ENCODE measurements around the gene ABCA1. TPM values are rescaled to one million over a fixed set of nuclear protein-coding genes. Genes with fewer than 3 reads are reported as not detected.

ABCA1 gene
- total and polyA plus RNA-seq, 3 donors from 2014 or later, result 8.5 to 57.9 (median 42.0) TPM

DNA sequence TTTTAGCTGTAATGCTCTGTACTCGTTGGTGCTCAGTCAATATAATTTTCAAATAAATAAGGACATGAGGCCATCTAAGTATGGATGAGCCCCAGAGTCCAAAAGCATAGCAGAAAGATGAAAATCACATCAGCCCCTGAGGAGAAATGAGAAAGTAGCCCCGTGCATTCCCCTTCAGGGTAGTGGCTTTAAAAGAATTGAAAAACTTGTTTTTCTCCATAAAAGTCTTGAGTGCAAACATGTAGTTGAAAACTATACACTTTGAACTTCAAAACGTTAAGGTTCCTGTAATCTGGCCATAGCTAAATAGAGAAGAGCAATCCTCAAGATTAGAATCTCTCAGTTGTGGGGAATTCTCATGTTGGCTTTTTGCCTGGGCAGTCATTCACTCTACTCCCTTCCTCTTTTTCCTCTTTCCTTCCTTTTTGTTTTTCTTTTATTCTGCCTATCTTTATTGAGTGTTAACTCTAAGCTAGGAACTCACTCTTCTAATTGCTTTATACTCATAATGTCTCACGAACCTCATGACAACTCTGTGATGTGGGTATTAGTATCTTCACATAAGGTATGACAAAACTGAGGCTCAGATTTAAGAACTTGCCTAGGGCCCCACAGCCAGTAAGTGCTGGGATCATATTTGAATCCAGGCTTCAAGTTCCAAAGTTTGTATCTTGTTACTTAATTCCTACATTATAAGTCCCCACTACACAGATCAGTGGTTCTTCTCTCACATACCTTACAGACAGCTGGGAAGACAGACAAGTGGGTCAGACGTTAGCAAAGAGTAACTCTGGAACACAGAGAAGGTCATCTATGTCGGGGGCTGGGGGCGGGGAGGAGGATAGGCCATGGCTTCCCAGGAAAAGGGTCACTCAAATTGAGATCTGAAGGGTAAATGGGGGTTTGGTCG lies 46.4 kb upstream of the ABCA1 start:
- Histone ChIP-seq H3K4me1 (peaks cover 22% of the 10 kb centered on the region), H3K9me3 (no peaks in the 10 kb centered on the region), H3K27me3 (no peaks in the 10 kb centered on the region), H3K4me3 (no peak overlapping the region), H3K36me3 (ENCODE audit: low read depth, missing control alignments) (no peaks in the 10 kb centered on the region), H3K27ac (no peak overlapping the region)
- WGBS, 2 donors, result 52 to 58% methylated on average over 8 of the region's 8 CpGs
- no peak for TF ChIP-seq POLR2A (IDR thresholded peaks at IDR 0.05)
- TF ChIP-seq, protein P1, sequence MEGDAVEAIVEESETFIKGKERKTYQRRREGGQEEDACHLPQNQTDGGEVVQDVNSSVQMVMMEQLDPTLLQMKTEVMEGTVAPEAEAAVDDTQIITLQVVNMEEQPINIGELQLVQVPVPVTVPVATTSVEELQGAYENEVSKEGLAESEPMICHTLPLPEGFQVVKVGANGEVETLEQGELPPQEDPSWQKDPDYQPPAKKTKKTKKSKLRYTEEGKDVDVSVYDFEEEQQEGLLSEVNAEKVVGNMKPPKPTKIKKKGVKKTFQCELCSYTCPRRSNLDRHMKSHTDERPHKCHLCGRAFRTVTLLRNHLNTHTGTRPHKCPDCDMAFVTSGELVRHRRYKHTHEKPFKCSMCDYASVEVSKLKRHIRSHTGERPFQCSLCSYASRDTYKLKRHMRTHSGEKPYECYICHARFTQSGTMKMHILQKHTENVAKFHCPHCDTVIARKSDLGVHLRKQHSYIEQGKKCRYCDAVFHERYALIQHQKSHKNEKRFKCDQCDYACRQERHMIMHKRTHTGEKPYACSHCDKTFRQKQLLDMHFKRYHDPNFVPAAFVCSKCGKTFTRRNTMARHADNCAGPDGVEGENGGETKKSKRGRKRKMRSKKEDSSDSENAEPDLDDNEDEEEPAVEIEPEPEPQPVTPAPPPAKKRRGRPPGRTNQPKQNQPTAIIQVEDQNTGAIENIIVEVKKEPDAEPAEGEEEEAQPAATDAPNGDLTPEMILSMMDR (IDR thresholded peaks at IDR 0.05), result no peak
- intact Hi-C loops (cut with DNase I; ENCODE audit: low total_unique reads), result no loop called here
- DNase-seq, result no peak

DNA sequence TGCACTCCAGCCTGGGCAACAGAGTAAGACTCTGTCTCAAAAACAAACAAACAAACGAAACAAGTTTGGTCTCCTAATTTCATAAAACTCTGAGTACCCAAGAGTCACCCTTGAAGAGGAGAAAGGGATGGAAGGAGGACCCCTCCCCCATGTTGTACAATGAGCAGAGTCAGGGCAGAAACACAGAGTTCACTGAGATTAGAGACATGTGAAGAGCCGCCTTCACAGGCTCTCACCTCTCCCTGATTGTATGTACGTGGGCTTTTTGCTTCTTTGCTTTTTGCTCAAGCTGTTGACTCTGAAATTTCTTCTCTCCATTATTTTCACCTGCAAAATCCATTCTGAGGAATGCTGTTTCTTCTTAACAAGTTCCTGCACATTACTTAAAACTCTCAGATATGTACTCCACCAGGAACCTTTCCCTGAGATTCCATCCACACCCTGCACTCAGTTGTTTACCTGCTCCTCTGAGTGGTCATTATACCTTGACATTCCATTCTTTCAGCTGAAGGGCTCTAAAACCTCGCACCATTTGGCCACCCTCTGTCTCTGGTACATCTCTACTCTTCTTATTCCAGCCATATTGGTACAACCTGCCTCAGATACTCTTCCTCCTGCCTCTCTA lies 44.4 kb upstream of the ABCA1 start:
- Histone ChIP-seq H3K27me3 (no peaks in the 10 kb centered on the region), H3K9me3 (no peaks in the 10 kb centered on the region), H3K4me1 (peaks cover 28% of the 10 kb centered on the region), H3K4me3 (no peak overlapping the region), H3K27ac (no peak overlapping the region), H3K36me3 (ENCODE audit: low read depth, missing control alignments) (no peaks in the 10 kb centered on the region)
- 87 to 91% methylated on average over 4 of the region's 4 CpGs for WGBS, 2 donors
- DNase-seq, result no peak
- TF ChIP-seq, protein P1 (IDR thresholded peaks at IDR 0.05), result no peak
- TF ChIP-seq POLR2A (IDR thresholded peaks at IDR 0.05), result no peak
- intact Hi-C loops (cut with DNase I; ENCODE audit: low total_unique reads), result no loop called here

DNA sequence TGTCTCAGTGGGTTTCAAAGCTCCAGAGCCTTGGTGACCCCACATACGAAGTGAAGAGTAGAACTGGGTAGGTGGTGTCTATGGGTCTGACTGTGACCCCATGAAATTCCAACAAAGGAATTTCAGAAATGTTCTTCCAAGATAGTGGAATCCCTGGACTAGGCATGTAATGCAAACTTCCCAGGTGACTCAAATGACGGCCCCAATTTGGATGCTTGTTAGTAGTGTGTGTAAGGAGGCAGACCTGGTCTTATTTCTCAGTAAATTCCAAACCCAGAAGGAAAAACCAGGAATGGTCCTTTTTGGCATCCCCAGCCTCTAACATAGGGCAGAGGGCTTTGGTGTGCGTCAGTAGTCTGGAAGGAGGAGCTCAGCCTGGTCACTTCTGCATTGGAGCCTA lies 43.6 kb upstream of the ABCA1 start:
- no peaks in the 10 kb centered on the region for H3K36me3 ChIP-seq (ENCODE audit: low read depth, missing control alignments)
- no peak for DNase-seq
- no peak overlapping the region for H3K4me3 ChIP-seq
- H3K27me3 ChIP-seq, result no peaks in the 10 kb centered on the region
- no peak overlapping the region for H3K27ac ChIP-seq
- no peaks in the 10 kb centered on the region for H3K9me3 ChIP-seq
- peaks cover 28% of the 10 kb centered on the region for H3K4me1 ChIP-seq
- intact Hi-C loops (cut with DNase I; ENCODE audit: low total_unique reads), result no loop called here
- WGBS, 2 donors, result 85% methylated on average over 3 of the region's 3 CpGs
- TF ChIP-seq, protein P1 (IDR thresholded peaks at IDR 0.05), result no peak
- TF ChIP-seq POLR2A (IDR thresholded peaks at IDR 0.05), result no peak

DNA sequence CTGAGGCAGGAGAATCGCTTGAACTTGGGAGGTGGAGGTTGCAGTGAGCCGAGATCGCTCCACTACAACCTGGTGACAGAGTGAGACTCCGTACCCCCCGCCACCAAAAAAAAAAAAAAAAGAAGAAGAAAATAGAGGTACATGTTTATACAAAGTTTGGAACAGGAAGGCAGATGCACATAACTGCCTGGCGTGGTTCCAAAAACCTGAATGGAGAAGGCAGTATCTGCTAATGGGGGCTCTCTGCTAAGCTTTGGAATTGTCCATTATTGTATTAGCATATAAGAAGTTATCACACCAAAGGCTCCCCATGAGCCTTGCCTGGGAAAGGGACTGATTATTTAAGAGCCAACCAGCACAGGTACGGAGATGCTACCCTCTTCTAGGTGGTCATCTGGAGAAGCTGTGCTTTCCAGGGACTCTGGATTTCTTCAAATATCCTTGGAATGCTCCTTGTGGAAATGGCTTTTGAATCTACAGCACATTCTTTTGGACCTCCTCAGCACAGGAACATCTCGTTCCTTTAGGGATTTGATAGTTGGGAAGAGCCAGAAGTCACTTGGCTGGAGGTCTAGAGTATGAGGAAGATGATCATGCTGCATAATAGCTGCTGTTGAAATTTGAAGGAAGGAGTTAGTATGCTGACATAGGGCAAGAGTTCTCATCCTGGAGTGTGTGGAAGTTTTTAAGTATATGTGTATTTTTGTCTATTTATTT lies 42.5 kb upstream of the ABCA1 start:
- Histone ChIP-seq H3K9me3 (no peaks in the 10 kb centered on the region), H3K4me1 (peaks cover 28% of the 10 kb centered on the region), H3K4me3 (no peak overlapping the region), H3K27ac (no peak overlapping the region), H3K27me3 (no peaks in the 10 kb centered on the region), H3K36me3 (ENCODE audit: low read depth, missing control alignments) (no peaks in the 10 kb centered on the region)
- WGBS, 2 donors, result 63 to 68% methylated on average over 8 of the region's 8 CpGs
- TF ChIP-seq, protein P1 (IDR thresholded peaks at IDR 0.05), result no peak
- TF ChIP-seq POLR2A (IDR thresholded peaks at IDR 0.05), result no peak
- peak; percentile 56 for DNase-seq
- intact Hi-C loops (cut with DNase I; ENCODE audit: low total_unique reads), result no loop called here
